Stimulated activated naive CD4-positive, alpha-beta T cell treated with Interleukin-2 at 50 U/mL for 16 hours (primary cell): ENCODE measurements around the gene CNGA4.
"Not testable (repeated sequence)": the region's sequence is repeated elsewhere in the genome, so short reads cannot be mapped to it uniquely, and the experiment has no call there.

Experiments used
- DNase-seq: peaks from one replicate; lab custom pipeline; 2025; lab: John Stamatoyannopoulos, UW

CNGA4 gene

DNA sequence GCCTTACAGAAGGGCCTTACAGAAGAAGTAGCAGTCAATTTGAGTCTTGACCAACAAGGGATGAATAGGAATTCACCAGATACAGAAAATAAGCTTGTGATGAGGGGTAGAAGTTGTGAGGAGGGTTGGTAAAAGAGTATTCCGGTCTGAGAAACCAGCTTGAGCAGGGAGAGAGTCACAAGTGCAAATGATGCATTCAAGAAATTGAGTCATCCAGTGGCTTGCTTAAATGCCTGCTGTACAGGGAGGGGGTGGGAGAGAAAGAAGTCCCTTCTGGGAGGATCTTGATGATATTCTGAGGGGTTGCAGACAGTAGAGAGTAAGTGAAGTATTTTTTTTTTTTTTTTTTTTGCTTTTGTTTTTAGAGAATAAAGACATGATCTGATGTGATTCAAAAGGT lies 29.9 kb downstream of the CNGA4 start:
- DNase-seq: no peak

DNA sequence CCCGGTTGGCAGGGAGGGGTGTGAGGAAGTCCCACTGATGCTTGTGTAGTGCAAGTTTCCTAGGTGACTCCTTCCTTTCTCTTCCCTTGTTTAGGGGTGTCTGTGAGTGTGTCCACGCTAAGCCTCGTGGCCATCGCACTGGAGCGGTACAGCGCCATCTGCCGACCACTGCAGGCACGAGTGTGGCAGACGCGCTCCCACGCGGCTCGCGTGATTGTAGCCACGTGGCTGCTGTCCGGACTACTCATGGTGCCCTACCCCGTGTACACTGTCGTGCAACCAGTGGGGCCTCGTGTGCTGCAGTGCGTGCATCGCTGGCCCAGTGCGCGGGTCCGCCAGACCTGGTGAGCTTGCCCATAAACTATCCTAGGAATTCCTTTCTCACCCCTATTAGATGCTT lies 31.1 kb downstream of the CNGA4 start:
- no peak for DNase-seq

GRCh38 chr11:6270584-6271246 lies 31.8 kb downstream of the CNGA4 start:
- DNase-seq: no peak

DNA sequence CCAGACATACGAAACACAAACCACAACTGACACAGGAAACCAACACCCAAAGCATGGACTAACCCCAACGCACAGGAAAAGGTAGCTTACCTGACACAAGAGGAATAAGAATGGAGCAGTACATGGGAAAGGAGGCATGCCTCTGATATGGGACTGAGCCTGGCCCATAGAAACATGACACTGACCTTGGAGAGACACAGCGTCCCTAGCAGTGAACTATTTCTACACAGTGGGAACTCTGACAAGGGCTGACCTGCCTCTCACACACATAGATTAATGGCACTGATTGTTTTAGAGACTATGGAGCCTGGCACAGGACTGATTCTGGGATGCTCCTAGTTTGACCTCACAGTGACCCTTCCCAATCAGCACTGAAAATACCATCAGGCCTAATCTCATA lies 32.7 kb downstream of the CNGA4 start:
- DNase-seq: no peak

DNA sequence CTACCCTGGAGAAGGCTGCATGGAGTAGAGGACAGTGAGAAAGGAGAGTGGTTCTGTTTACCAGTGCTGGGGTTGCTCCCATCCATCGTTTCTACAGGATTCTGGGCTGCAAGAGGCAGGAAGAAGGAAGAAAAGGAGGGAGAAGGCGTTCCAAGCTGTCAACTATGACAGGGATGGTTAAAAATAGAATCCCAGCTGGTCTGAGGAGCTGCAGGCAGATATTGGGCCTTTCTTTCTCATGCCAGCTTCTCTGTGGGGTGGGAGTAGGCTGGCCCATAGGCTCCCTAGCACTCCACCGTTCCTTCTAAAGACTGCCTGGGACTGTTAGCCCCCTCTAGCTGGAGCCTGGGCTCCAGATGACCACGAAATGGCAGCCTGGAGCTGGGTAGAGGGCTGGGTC lies 34.3 kb downstream of the CNGA4 start:
- no peak for DNase-seq

DNA sequence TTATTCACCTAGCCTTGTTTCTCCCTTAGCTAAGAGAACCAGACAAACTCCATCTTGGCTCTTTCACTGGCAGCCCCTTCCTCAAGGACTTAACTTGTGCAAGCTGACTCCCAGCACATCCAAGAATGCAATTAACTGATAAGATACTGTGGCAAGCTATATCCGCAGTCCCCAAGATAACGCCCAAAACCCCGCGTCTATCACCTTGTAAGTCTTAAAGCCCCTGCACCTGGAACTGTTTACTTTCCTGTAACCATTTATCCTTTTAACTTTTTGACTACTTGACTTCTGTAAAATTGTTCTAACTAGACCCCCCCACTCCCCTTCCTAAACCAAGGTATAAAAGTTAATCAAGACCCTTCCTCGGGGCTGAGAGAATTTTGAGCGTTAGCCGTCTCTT lies 41.9 kb downstream of the CNGA4 start:
- DNase-seq: not testable (repeated sequence)

- DNase-seq: no peak
These were observed 44.6 kb downstream of the CNGA4 start for GRCh38 chr11:6283453-6284023.

- DNase-seq: no peak
These were observed 45.4 kb downstream of the CNGA4 start for GRCh38 chr11:6284250-6284649.

DNA sequence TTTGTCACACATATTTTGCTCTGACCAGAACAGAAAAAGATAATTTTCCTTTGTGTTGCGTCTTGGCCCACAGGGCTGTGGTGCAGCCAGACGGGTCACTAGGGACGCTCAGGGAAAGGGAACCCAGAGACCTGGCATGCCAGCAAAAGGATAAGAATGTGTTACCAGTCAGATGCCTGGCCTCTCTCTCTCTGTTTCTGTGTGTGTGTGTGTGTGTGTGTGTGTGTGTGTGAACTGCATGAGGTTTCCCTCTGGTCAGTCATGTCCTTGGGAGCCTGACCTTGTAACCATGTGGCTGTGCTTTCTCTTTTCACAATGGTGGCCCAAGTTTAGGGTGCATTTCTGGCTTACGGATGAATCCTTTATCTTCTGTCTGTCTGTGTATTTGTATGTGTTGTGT lies 46.1 kb downstream of the CNGA4 start:
- DNase-seq: no peak
